GM18498 (cell line): ENCODE data around the gene CASZ1.

Source experiments
- ATAC-seq: cut with Tn5 transposase; IDR thresholded peaks from one replicate; pipeline ENCODE4 v1.9.1; 2021; ENCODE audit warnings: mild to moderate bottlenecking, moderate library complexity; ENCODE audit not compliant: unreplicated experiment

CASZ1 gene

DNA sequence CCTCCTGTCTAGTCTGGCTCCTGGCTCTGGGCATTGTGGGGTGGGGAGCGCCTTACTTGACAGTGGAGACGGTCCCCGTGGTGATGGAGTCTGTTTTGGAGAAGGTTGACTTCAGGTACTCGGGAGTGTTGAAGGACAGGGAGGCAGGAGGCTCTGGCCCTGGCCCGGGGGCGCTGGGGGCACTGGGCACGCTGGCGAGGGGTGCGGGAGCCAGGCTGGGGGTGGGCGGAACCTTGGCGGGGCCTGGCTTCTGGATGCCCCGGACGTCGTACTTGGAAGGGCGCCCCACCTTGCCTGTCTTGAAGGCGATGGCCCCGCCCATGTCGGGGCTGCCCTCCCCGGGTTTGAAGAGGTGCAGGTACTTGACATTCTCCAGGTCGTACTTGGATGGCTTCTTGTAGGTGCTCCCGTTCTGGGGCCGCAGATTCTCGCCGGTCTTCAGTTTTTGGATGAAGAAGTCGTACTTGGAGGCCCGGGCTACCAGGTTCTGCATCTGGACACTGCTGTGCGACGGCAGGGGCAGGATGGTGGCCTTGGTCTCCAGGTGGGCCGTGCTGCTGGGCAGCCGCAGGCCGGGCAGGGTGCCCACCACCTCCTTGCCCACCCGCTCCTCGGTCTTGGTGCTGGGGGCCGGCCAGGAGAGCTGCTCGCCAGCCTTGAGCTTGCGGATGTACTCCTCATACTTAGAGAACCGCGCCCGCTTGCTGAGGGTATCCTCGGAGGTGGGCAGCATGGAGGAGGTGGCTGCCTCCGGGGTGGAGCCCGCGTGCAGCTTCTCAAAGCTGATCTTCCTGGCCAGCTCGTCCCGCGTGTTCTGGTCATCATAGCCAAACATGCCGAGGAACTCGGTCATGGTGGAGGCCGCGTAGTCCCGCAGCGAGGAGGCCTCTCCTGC lies 136.6 kb downstream of the CASZ1 start:
- ATAC-seq = no peak

GRCh38 chr1:10659218-10659617 lies 137.2 kb downstream of the CASZ1 start:
- no peak for ATAC-seq

DNA sequence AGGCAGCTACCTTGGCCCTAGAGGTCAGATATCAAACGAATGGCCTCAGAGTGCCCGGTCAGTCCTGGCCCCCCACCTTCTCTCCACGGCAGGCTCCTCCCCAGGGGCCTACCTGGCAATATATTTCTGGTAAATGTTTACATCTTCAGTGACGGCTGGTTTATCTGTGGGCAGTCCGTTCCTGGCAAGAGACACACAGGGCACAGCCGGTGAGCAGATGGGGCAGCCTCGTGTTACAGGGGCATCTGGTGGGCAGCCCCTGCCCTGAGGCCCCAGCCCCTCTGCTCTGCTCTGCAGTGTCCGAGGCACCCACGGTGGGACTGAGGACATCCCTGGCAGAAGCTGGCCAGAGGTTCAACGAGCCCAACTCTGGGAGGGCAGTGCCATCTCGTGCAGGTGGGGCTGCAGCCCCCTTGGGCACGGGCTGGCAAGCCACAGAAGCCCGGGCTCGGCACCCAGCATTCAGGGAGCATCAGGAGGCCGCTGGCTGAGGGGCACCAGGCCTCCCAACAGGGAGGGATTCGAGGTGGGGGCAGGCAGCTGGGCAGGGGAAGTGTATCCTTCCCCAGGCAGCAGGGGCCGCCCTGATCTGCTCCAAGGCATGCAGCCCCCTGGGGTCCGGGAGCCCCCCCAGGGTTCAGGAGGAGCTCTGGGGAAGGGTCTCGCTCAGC lies 137.9 kb downstream of the CASZ1 start:
- ATAC-seq = no peak

DNA sequence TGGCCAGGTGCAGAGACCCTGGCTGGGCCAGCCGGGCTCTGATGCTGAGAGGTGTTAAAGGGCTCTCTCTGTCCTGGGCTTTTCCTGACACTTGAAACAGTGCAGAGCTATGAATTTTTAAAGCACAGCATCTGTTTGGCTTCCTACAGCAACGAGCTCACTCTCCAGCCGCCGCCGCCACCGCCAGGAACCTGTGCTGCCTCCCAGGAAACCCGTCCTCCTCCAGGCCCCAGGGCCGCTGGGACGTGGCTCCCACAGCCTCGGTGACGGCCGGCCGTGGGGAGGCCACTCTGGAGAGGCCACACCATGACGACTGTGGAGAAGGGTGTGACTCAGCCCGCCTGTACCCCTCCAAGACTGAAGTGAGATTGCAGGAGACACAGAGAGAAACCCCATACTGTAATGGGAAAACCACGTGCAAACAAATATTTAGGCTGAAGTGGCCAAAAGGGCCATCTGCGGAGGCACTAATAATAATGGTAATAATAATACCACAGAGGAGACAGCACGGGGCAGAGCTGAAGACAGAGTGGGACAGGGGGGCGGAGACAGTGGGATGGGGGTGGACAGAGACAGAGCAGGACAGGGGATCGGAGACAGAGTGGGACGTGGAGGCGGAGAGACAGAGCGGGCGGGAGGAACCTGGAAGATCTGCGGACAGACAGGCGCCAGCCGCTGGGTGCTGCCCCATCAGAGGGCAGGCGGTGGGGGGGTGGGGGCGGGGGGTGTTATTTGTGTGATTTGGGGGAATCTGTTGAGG lies 139.2 kb downstream of the CASZ1 start:
- no peak for ATAC-seq

- no peak for ATAC-seq
These were observed 140.0 kb downstream of the CASZ1 start for GRCh38 chr1:10656431-10656830.

DNA sequence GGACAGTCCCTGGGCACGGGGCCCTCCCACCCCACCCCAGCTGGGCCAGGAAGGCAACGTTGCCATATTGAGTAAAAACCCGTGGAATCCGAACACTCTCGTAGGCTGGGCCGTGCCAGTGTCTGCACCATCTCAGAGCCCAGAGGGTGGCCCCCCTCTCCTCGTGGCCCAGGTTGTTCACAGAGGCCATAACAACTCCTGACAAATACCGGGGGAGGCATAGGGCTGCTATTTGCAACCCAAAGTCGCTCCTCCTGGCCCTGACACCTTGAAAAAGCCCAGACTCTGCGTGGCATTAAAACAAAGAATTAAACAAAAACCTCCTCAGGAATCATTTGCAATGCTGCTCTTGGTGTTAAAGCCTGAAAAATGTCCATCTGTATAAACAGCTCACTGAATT lies 141.4 kb downstream of the CASZ1 start:
- ATAC-seq = no peak

- no peak for ATAC-seq
These were observed 142.9 kb downstream of the CASZ1 start for GRCh38 chr1:10653370-10654125.

DNA sequence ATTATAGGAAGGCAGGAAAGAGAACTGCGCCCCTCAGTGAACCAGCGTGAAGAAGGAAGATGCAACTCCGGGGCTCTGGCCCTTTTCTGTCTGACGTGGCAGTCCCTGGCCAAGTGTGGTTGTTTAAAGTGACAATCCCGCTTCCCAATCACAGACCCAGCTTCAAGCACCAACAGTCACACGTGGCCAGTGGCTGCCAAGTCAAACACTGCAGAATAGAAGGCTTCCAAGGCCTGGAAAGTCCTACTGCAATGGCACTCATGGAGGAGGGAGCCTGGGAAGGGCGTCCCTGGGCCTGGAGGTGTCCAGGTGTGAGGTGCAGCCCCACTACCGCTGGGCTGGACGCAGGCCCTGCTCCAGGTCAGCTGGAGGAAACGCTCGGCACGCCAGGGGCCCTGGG lies 143.8 kb downstream of the CASZ1 start:
- no peak for ATAC-seq

DNA sequence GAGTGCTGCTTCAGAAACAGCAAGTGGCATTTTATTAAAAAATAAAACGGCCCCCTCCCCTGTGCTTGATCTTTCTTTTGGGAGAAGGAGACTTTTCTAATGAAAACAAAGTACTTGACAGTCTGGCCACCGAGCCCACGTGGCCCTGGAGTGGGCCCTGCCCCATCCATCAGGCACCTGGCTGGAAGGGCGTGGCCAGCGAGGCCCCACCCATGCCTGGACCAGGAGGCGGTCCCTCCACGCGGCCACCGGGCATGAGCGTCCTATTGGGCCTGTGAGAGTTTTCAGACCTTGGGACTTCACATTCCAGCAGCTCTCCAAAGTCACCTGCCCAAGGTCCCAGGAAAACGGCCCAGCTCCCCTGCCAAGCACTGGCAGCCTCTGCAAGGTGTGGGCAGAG lies 144.7 kb downstream of the CASZ1 start:
- ATAC-seq = no peak

- ATAC-seq = no peak
These were observed 145.1 kb downstream of the CASZ1 start for GRCh38 chr1:10651389-10651766.

DNA sequence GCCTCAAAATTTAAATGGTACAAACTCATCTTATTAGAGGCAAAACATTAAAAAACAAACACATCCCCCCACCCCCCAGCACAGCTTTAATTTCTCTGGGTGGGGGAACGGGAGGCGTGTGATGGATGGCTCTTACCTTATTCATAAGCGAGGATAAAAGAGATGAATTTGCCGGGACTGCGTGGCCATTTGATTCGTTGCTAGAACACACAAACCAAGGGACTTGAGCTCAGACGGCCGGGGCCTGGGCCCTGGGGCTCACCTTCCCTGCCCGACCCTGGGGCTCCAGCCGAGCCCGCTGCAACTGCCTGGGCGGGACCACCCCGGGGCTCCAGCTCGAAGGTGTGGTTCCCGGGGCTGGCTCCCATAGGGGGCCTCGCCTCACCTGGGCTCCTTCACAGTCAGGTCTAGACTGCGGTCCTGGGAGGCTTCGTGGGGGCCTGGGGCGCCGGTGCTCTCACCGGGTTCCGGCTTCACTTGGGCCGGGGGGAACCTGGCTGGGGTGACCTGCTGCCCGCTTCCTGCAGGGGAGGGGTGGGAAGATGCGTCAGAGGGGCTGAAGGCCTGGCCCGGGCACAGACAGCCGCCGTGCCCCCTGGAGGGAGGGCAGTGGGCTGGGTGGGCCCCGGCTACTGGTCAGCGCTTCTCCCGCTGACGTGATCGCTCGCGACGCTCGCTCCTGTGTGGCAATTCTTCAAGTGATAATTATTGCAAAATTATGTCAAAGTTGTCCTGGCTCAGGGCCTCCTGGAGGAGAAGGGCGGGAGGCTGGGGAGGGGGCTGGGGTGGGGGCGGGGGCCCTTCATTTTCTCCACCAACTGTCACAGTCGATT lies 145.7 kb downstream of the CASZ1 start:
- ATAC-seq = no peak

GRCh38 chr1:10649517-10650201 lies 146.8 kb downstream of the CASZ1 start:
- ATAC-seq = no peak

GRCh38 chr1:10648689-10649516 lies 147.5 kb downstream of the CASZ1 start:
- ATAC-seq = no peak

- no peak for ATAC-seq
These were observed 148.9 kb downstream of the CASZ1 start for GRCh38 chr1:10647414-10648170.

DNA sequence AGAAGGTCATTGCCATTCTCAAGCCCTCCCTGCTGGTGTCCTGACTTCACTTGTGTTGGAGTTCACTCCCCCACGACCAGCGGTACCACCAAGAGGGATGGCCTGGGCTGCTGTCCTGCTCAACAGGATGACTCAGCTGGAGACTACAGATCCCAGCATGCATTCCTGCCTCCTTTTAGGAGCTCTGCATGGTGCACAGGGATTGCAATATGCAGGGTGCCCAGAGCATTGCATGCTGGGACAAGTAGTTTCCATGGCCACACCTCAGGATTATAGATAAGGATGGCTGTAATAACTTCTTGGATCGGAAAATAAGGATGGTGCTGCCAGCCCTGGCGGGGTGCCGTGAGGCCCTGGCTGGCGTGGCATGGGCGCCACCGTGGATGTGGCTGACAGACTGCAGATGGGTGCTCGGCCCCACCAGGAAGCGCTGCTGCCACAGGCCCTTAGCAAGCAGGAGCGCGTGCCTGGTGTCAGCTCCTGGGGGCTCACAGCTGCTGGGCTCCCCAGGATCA lies 150.0 kb downstream of the CASZ1 start:
- ATAC-seq = no peak

- ATAC-seq = no peak
These were observed 151.9 kb downstream of the CASZ1 start for GRCh38 chr1:10644307-10645128.
